Liver (tissue), 3 donors: ENCODE measurements around the gene CADPS.

Source experiments
- CTCF ChIP-seq: fragments of 150-350 bp; IDR thresholded peaks from 2 replicates; pipeline ENCODE4 v1.5.1; 2017; ENCODE audit warnings: improper control_type of control experiment, low read depth, low read length; ENCODE audit not compliant: missing input control
- EGR1 ChIP-seq, 2 donors: IDR thresholded peaks; 2 replicates each; pipeline ENCODE4 v1.6.1; 2016 to 2018; ENCODE audit warnings: antibody characterized with exemption in 2 of 2, low read depth in 2 of 2
- GABPA ChIP-seq, 2 donors: IDR thresholded peaks in 1 of 2; conservative IDR thresholded peaks in 1 of 2; 2 replicates each; pipeline ENCODE4 v1.6.1; 2016; ENCODE audit warnings: antibody characterized with exemption in 2 of 2, mild to moderate bottlenecking in 1 of 2, moderate library complexity in 1 of 2
- HNF4A ChIP-seq, 2 donors: conservative IDR thresholded peaks; 2 replicates each; pipeline ENCODE4 v1.6.1; 2016; ENCODE audit warnings: antibody characterized with exemption in 2 of 2, mild to moderate bottlenecking in 2 of 2
- JUND ChIP-seq, 2 donors: IDR thresholded peaks; 2 replicates each; pipeline ENCODE4 v1.6.1; 2016; ENCODE audit warnings: antibody characterized with exemption in 2 of 2
- MAX ChIP-seq: IDR thresholded peaks from 2 replicates; pipeline ENCODE4 v1.6.1; 2016; ENCODE audit warnings: antibody characterized with exemption
- NR2F2 ChIP-seq: IDR thresholded peaks from 2 replicates; pipeline ENCODE4 v1.6.1; 2016; ENCODE audit warnings: antibody characterized with exemption
- RAD21 ChIP-seq, 2 donors: IDR thresholded peaks; 2 replicates each; pipeline ENCODE4 v1.6.1; 2016; ENCODE audit warnings: antibody characterized with exemption in 2 of 2, mild to moderate bottlenecking in 2 of 2
- REST ChIP-seq: IDR thresholded peaks from 2 replicates; pipeline ENCODE4 v1.6.1; 2016; ENCODE audit warnings: antibody characterized with exemption, mild to moderate bottlenecking
- SP1 ChIP-seq: IDR thresholded peaks from 2 replicates; pipeline ENCODE4 v1.6.1; 2018; ENCODE audit warnings: antibody characterized with exemption, mild to moderate bottlenecking
- TAF1 ChIP-seq: conservative IDR thresholded peaks from 2 replicates; pipeline ENCODE4 v1.6.1; 2016; ENCODE audit warnings: antibody characterized with exemption, mild to moderate bottlenecking
- YY1 ChIP-seq: IDR thresholded peaks from 2 replicates; pipeline ENCODE4 v1.6.1; 2016; ENCODE audit warnings: antibody characterized with exemption, mild to moderate bottlenecking
- ZBTB33 ChIP-seq: IDR thresholded peaks from 2 replicates; pipeline ENCODE4 v1.6.1; 2016; ENCODE audit warnings: antibody characterized with exemption
- TF ChIP-seq, protein P1 (sequence below): IDR thresholded peaks from 2 replicates; pipeline ENCODE4 v1.6.1; 2016; ENCODE audit warnings: antibody characterized with exemption
- donor health status: healthy.
- donor health status: healthy.

DNA sequence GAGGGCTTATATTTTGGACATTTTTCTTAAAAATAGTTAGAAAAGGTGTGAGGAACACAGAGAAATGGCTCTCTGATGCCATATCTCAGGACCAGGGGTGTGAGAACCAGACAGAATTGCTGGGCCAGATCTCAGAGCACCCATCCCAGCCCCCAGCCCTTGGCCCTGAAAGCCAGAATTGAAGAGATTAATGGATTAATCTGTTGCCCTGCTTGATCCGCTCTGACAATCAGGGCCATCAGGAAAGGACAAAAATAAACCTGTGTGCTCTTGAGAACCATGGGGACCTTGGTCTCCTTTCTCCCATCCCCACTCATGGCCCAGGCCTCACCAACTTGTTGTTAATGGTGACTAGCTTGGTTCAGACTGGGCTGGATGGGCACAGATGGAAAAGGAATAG, 113.5 kb downstream of the CADPS start:
- TF ChIP-seq CTCF (no peak), NR2F2 (no peak), MAX (no peak), RAD21 (IDR thresholded peaks at IDR 0.05) (no peak), GABPA (IDR thresholded peaks at IDR 0.05 in 1 of 2, conservative IDR thresholded peaks at IDR 0.05 in 1 of 2) (no peak), TAF1 (no peak), HNF4A (conservative IDR thresholded peaks at IDR 0.05) (no peak), YY1 (no peak), JUND (IDR thresholded peaks at IDR 0.05) (no peak), REST (no peak), ZBTB33 (no peak), SP1 (no peak), EGR1 (IDR thresholded peaks at IDR 0.05; ENCODE audit: low read depth in 2 of 2) (no peak)
- TF ChIP-seq, protein P1, sequence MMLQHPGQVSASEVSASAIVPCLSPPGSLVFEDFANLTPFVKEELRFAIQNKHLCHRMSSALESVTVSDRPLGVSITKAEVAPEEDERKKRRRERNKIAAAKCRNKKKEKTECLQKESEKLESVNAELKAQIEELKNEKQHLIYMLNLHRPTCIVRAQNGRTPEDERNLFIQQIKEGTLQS = no peak
